HG03064 (cell line): Measurements from ENCODE around the gene KRT13.

ENCODE experiments used
- ATAC-seq: cut with Tn5 transposase; IDR thresholded peaks from one replicate; pipeline ENCODE4 v1.9.1; 2021; ENCODE audit warnings: low read depth; ENCODE audit not compliant: unreplicated experiment

KRT13 gene

DNA sequence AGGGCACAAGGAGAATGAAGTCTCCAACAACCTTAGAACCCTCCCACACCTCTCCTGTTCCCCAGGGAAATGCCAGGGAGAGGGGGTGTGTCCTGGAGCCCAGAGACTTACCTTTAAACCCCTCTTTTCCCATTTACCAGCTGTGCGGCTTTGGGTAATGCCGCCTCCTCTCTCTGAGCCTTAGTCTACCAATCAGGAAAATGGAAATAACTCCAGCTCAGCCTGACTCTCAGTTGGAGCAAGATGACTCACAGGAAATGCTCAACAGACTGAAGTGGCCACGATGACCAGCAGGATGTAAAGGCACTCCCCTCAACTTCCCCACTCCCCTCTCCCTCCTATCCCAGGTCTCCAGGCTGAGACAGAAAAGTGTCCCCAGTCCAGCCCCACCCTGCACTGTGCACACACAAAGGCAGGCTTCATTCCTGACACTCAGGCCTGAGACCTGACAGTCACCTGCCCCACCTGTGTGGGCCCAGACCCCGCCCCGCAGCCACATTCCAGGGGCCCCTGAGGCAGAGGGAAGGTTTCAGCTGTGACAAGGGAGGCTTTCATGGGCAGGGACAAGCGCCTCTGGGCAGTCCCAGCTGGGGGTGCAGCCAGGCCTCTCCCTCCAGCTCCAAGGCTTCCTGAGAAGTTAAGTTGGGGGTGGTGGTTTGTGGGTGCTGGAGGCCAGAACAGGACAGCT is 16.3 kb upstream of the KRT13 start:
- ATAC-seq = no peak

DNA sequence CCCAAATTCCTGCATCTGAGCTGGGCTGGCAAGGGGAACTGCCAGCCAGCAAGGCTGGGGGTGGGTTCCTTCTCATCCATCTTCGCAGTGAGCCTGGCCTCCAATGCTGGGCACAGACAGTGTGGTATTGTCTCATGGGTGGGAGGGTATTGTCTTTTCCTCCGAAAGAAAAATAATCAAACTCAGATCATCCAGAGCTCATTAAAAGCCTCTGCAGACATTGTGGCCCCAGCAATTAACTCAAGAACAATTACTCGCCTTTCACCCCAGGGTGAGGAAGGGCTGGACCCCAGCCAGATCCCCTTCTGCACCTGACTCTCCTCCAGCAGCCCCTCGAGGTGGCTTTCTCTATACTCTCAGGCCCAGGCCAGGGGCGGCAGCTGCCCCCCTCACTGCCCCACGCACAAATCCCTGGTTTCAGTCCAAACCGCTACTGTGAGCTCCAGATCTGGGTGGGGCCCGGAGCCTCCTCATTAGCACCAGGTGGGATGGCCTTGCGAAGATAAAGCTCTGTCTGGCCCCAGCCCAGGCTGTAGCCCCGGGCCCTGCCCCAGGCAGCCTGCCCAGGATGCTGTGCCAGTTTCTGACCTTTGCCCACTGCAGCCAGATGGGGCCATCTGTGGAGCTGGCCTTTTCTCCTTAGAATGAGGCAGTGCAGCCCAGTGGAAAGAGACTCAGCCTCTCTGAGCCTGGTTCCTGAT is 15.6 kb upstream of the KRT13 start:
- no peak for ATAC-seq

DNA sequence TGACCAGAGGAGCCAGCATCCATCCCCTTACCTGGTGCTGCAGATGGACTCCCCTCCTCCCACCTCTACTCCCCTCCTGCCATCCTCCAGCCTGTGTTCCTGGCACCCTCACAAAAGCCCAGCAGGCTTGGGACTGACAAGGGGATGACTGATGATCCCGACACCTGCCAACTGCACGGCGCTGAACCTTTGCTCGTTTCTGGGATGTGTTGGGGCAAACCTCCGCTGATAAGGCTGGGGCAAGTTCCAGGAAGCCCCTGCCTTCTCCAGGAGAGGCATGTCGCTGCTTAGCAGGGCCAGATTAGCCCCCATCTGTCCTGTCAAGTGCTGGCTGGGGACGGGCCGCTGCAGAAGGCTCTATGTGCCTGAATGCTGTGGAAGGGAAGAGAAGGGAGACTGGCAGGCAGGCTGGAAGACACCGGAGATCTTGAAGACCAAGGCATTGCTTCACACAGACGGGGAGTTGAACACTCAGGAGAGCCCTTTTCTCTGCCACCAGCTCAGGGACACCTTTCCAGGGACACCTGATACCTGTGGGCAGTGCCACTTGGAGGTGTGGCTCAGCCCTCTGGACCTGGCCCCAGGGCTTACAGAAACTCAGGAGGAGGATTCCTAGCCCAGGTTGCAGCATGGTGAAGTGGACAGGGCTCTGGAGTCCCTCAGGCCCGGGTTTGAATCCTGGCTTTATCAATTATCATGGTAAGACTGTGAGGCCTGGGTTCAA is 14.3 kb upstream of the KRT13 start:
- ATAC-seq = no peak

DNA sequence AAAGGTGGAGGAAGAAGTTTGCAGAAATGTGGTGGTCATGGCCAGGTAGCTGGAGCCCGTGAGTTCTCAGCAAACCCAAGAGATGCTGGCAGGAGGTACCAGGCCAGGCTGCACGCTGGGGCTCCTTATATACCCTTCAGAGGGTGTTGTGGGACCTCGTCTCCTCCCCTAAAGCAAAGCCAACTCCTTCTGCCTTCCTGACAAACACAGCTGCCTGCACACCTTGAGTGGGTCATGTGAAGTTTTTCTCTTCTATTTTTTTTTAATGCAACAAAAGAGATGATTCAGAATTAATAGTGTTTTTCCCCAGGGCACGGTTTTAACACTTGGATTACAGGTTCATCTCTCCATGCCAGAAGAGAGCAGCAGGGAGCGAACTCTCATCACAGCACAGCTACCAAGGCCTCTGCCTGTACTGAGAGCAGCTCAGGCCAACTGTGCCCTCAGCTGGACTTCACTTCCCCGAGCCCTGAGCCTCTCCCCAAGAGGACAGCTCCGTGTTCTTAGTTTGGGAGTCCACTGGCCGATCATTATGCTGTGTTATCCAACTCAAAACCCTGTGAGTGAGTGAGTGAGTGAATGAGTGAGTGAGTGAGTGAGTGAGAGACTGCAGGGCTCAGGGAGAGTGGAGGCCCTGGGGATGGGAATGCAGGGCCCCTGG is 13.5 kb upstream of the KRT13 start, which contains the start of gene KRT15:
Gene KRT15, minus strand, starts transcription at position 102 of the 661 bp plus-strand sequence. Its CDS starts 63 bp downstream, at position 39.
- no peak for ATAC-seq

DNA sequence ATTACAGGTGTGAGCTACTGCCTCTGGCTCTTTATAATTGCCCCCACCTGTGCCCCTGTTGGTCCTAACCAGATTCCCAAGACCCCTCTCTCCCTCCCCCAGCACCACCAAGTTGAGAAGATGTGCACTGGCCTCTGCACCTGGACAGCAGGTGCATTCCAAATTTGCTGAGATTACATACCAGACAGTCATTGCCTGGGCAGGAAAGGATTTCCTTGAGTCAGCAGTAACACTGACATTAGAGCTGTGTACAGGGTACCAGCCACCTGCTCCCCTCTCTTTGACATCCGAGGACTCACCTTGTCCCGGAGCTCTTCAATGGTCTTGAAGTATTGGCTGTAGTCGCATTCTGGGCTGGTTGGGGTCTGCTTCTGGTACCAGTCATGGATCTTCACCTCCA is 12.6 kb upstream of the KRT13 start:
- ATAC-seq = no peak

DNA sequence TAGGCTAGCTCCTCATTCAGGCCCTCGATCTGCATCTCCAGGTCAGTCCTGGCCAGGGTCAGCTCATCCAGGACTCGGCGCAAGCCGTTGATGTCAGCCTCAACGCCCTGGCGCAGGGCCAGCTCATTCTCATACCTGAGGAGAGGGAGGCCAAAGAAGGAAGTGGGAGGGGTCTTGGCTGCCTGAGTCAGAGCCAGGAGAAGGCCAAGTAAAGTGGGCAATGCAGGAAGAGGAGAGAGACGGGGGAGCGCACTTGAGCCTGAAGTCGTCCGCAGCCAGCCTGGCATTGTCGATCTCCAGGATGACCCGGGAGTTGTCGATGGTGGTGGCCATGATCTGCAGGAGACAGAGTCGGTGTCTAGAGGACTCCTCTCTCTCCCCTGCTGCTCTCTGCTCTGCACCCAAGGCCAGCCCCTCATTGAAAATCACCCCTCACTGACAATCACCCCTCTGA is 11.4 kb upstream of the KRT13 start:
- no peak for ATAC-seq

DNA sequence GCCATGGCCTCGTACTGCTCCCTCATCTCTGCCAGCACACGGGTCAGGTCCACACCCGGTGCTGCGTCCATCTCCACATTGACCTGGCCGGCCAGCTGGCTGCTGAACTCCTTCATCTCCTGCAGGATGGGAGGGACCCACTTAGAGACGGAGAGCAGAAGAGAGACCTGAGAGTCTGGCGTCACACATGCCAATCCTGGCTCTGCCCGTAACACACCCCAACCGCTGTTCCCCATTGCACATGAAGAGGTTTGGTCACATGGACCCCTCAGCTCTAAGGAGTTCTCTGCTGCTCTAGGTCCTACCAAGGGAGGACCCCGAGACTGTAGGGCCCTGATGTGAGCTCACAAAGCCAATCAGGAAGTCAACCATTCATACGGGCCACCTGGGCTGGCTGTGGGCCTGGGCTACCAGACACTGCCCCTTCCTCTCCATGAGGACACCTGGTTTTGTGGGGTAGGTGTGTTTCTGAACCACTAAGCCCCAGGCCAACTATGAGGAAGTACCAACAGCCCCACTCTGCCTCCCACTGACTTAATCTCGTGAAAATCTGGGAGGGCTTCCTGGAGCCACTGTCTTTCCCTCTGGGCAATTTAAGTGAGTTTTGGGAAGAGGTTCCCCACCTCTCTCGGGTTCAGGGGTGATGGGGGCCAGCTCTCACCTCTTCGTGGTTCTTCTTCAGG is 10.9 kb upstream of the KRT13 start:
- no peak for ATAC-seq

DNA sequence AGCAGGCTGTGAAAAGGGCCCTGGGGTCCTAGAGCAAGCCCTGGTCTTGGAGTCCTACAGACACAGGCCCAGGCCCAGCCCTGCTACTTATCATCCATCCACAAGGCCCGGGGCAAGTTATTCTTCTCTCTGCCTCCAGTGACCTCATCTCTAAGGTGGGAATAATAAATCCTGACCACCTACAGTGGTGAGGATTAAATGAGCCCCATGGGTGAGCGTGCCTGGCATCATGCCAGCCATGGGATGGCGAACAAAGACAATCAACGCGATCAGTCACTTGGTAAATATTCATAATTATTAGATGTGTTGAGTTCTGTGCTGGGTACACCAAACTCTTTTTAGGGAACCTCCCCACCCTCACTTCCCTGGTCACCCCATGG is 7.7 kb upstream of the KRT13 start:
- no peak for ATAC-seq

DNA sequence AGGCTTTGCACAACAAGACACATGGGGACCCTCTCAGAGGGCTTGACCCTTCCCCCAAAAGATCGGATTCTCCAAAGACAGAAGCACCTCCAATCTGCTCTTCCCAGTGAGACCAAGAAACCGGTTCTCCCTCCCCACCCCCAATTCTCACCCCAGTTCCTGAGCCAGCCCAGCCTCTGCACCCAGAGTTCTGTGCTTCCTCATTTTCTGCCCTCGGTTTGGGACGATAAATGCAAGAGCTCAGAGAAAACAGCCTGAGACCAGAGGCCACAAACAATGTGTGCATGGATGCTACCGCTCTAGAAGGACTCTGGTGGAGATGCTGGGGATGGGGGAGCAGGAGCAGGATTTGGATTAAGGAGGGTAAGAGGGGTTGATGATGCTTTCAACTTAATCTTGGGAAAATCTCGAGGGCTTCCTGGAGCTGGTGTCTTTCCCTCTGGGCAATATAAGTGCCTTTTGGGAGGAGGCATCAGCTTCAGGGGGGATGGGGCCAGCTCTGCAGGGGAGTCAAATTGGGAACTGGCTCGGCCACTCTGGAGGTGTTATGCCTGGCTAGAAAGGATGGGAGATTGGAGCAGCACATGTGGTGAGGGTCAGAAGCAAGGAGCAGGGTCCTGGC is 7.2 kb upstream of the KRT13 start:
- ATAC-seq = no peak

DNA sequence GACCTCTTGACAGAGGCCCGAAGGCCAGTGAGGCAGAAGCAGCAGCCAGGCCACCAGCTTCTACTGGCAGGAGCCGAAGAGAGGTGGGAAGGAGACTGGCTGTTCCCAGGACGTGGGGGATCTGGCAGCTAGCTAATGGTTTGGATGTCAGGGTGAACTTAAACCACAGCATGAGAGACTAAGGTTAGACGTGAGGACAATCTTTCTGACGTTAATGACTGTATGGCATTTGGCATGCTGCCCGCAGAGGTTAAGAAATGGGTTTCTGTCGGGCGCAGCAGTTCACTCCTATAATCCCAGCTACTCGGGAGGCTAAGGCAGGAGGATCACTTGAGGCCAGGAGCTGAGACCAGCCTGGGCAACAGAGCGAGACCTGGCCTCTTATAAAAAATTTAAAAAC is 6.3 kb upstream of the KRT13 start:
- no peak for ATAC-seq

DNA sequence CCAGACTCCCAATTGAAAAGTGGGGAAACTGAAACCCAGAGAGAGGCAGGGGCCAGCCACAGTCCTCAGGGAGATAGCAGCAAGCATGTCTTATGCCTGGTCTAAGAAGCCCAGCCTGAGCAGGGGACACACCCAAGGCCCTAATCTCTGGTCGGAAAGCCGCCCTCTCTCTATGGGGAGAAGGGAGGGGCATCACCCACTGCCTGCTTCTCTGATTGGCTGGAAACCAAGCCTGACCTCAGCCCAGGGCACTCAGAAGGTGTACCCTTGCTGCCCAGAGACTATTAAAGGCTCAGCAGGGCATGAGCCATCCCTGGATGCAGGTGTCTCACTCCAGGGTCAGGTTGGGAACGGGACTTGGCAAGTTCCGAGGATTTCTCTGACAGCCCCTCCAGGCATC is 5.7 kb upstream of the KRT13 start:
- ATAC-seq = no peak

DNA sequence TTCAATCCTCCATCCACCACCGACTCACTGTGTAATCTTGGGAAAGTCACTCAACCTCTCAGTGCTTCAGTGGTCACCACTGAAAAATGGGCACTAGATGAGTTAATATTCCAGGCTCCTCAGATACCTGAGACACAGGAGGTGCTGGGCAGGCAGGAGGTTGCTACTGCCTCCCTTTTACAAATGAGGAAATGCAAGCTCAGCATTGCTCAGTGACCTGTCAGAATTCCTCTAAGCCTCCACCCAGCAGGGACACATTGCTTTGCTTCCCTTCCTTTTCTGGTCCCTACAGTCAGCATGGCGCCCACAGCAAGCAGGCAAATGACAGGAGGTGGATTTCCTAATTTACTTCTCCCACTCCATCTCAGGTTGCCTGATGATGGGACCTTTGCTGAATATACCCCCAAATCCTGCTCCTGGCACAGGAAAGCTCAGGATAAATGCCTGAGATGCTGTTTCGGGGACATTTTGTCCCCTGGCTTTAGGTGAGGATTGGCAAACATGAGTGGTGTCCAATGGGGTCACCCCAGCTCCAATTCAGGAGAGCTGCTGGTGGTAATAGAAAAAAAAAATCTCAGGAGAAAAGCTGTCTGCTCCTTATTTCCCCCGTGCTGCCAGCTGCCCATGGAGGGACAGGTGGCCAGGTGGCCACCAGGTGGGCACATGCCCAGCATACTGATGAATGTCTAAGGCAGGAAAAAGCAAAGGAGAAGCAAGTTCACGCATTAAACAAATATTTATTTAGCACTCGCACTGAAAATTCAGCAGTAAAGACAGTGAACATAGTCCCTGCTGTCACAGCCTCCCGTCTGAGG is 5.0 kb upstream of the KRT13 start:
- no peak for ATAC-seq

DNA sequence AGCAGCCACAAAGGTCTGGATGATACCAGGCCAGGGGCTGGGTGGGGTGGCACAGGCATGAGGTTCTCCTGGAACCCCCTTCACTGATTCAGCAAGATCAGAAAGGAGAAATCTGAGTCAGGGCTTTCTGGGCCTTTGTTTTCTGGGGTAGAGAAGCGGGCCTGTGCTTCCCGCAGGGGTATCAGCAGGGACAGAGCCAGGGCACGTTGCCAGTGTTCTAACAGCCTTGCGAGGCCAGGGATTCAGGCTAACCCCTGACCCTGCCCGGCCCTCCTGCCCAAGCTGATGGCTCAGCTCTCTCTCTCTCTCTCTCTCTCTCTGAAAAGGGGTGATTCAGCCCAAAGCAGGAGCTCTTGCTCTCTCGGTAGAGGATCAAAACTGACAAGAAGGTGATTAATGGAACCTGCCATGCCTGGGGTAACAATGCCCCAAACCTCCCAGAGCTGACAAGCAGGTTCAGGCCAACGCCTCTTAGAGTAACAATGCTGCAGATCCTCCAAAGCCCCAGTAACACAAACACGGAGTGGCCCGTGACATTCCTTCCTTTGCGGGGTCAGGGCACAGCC is 2.0 kb upstream of the KRT13 start:
- ATAC-seq = no peak

DNA sequence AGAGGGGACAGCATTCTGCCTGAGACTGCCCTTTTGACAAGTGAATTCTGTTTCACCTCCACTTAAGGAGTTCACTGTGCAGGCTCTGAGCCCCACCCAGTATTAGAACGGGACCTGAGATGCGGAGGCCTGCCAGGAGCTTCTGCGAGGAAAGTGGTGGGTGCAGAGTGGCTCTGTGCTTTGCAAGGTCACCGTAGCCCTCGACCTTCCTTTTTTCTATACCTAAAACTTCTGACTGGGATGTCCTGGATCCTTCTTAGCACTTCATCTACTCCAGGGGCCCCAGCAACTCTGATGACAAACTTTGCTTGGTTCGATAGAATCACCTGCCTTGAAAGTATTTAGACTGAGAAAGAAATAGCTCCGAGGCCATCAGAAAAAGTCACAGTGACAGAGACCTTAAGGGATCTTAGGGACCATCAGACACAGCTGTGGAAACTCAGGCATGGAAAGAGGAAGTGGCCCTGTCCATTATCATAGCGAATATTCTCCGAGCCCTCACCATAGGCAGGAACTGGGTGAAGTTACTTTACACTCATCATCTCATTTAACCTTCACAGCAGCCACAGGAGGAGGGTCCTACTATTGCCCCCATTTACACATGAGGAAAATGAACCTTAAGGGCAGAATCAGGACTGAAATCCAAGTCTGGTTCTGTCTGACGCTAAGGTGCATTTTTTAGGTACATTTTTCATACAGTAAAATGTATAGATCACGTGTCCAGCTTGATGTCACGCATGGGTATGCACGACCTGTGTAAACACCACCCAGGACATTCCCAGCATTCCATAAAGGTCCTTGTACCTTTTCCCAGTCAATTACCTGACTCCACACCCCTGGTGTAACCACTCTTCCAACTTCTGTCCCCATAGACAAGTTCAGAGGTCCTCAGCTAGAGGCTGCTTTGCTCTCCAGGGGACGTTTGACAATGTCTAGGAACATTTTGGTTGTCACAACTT is 676 bp upstream of the KRT13 start:
- no peak for ATAC-seq

DNA sequence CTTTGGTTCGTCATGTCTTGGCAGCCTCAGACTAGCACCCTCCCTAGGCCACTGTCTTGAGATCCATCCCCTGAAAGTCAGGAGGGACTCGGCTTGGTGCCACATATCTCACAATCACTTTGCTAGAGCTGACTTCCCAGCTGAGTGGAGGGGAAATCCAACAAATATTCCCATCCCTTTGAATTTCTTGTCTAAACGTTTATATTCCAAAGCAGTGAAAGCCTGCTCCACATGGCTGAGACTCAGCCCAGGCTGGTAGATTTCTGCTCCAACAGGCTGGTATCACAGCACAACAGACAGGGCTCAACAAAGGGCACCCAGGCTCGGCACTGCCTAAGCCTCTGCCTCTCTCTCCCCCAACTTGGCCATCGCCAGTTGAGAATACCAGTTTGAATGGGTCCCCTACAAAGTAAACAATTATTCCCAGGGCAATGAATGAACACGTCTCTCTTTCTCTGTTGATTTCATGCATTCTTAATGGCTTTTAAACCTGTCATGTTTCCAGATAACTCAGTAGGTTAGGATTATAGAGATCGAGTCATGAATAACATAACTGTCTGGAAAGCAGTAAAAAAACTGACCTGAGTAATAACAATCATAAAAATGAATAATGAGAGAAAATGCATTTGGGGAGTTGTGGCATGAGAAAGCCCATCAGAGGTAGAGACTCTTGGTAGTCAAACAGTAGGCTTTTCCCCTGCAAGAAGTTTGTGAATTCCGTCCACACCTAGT is 1.0 kb downstream of the KRT13 start:
- no peak for ATAC-seq

DNA sequence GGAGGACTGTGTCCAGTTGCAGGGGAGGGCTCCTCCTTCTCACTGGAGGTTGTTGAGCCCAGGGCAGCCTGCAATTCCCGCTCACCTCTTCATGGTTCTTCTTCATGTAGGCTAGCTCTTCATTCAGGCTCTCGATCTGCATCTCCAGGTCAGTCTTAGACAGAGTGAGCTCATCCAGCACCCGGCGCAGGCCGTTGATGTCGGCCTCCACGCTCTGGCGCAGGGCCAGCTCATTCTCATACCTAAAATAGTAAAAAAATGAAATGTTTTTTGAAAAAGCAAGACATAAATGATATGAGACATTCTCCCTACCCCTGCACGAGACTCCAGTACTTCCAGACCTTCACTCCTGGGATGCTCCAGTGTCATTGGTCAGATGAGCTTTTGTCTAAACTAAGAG is 2.2 kb downstream of the KRT13 start:
- ATAC-seq = no peak
